Right lobe of liver (tissue), 4 donors: ENCODE measurements around the gene MTF1.

Experiments
- CTCF ChIP-seq, 4 donors: fragments of 200-600 bp in 3 of 4; fragments of 450-650 bp in 1 of 4; IDR thresholded peaks; one replicate each; pipeline versions ENCODE4 v1.5.1 to v1.8.0; 2016 to 2022; ENCODE audit warnings: antibody characterized with exemption in 4 of 4, mild to moderate bottlenecking in 2 of 4
- POLR2A ChIP-seq: fragments of 450-650 bp; IDR thresholded peaks from one replicate; pipeline ENCODE4 v1.6.1; 2017; ENCODE audit warnings: antibody characterized with exemption, mild to moderate bottlenecking
- donor health status: DM: no; HTN: no; CAD: no.
- donor health status: DM: no; HTN: no; CAD: no.
- donor health status: DM: no; HTN: yes; CAD: no.

- TF ChIP-seq POLR2A (no peak), CTCF (IDR thresholded peaks at IDR 0.05) (no peak)
Measured at GRCh38 chr1:37839676-37840075, 19.7 kb downstream of the MTF1 start.
